ENCODE results near the gene GID4.
A peak's percentile ranks its signal among the peaks of the same experiment; 100 is the strongest.

GID4 gene

DNA sequence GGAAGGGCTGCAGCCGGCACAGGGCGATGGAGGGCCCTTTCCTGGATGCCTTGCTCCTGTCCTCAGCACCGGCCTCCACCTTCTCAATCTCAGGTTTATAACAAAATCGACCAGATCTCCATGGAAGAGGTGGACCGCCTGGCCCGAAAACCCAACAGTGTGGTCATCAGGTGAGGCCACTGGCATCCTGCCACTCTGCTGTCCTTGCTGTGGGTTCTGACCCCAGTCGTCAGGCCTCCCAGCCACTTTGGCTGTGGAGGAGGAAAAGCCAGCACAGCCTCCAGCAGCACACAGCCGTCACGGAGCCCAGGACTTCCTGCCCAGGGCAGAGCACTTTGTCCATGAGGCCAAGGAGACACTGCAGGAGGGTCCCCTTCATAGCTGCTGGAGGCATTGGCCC, 62.6 kb downstream of the GID4 start:
- H3K9ac ChIP-seq (ENCODE audit: low read length): no peak overlapping the region
- H3K27me3 ChIP-seq (ENCODE audit: control insufficient read depth, insufficient read depth, low read length): no peaks in the 10 kb centered on the region
- no peaks in the 10 kb centered on the region for H3K9me3 ChIP-seq (ENCODE audit: control insufficient read depth, insufficient read depth, low read depth, low read length)
- no peak overlapping the region for H3K27ac ChIP-seq (ENCODE audit: low read depth, low read length)
- no peak overlapping the region for H3K4me3 ChIP-seq (ENCODE audit: low read depth, low read length)
- H3K4me1 ChIP-seq (ENCODE audit: control insufficient read depth, insufficient read depth, low read length): no peaks in the 10 kb centered on the region
- H3K36me3 ChIP-seq (ENCODE audit: control insufficient read depth, insufficient read depth, low read length): peaks cover 90% of the 10 kb centered on the region

DNA sequence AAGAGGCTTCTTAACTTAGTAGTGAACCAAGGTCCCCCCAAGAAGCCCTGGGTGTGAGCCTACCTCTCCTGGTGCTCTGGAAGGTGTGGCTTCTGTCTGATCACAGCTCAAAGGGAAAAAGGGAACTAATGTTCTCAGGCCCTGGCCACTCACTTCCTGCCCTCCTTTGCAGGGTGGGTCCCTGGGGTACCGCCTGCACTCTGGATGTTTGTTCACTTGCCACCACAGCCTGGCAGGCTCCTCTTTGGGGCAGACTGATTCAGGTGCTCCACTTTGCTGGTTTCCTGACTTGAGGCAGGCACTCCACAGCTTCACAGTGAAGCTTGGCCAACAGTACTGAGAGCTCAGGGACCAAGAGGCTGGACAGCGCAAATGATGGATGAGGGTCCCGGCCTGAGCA, 63.4 kb downstream of the GID4 start:
- Histone ChIP-seq H3K9me3 (ENCODE audit: control insufficient read depth, insufficient read depth, low read depth, low read length) (no peaks in the 10 kb centered on the region), H3K9ac (ENCODE audit: low read length) (no peak overlapping the region), H3K4me1 (ENCODE audit: control insufficient read depth, insufficient read depth, low read length) (no peaks in the 10 kb centered on the region), H3K27ac (ENCODE audit: low read depth, low read length) (no peak overlapping the region), H3K4me3 (ENCODE audit: low read depth, low read length) (no peak overlapping the region), H3K36me3 (ENCODE audit: control insufficient read depth, insufficient read depth, low read length) (peaks cover 89% of the 10 kb centered on the region), H3K27me3 (ENCODE audit: control insufficient read depth, insufficient read depth, low read length) (no peaks in the 10 kb centered on the region)

- H3K9me3 ChIP-seq (ENCODE audit: control insufficient read depth, insufficient read depth, low read depth, low read length): no peaks in the 10 kb centered on the region
- H3K9ac ChIP-seq (ENCODE audit: low read length): no peak overlapping the region
- H3K4me1 ChIP-seq (ENCODE audit: control insufficient read depth, insufficient read depth, low read length): no peaks in the 10 kb centered on the region
- peaks cover 65% of the 10 kb centered on the region for H3K36me3 ChIP-seq (ENCODE audit: control insufficient read depth, insufficient read depth, low read length)
- no peaks in the 10 kb centered on the region for H3K27me3 ChIP-seq (ENCODE audit: control insufficient read depth, insufficient read depth, low read length)
- H3K27ac ChIP-seq (ENCODE audit: low read depth, low read length): no peak overlapping the region
- no peak overlapping the region for H3K4me3 ChIP-seq (ENCODE audit: low read depth, low read length)
These were observed 65.8 kb downstream of the GID4 start for GRCh38 chr17:18105027-18105426.

DNA sequence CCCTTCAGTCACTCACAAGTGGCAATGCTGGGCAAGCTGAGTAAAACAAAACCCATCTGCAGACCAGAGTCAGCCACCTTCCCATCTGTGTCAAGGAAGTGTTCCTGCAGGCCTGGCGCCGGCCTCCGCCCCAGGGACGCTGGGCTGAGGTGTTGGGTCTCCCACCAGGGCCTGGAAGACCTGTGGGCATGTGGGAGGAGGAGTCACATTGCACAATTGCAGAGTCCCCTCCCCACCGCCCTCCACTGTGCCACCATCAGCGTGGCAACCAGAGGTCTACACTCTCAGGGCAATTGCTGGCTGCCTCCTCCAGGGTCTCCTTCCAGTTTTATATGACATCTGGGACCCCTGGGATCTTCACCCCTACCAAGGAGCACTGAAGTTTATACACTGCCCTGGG, 66.4 kb downstream of the GID4 start:
- Histone ChIP-seq H3K4me3 (ENCODE audit: low read depth, low read length) (no peak overlapping the region), H3K9me3 (ENCODE audit: control insufficient read depth, insufficient read depth, low read depth, low read length) (no peaks in the 10 kb centered on the region), H3K27ac (ENCODE audit: low read depth, low read length) (no peak overlapping the region), H3K9ac (ENCODE audit: low read length) (no peak overlapping the region), H3K36me3 (ENCODE audit: control insufficient read depth, insufficient read depth, low read length) (peaks cover 59% of the 10 kb centered on the region), H3K27me3 (ENCODE audit: control insufficient read depth, insufficient read depth, low read length) (no peaks in the 10 kb centered on the region), H3K4me1 (ENCODE audit: control insufficient read depth, insufficient read depth, low read length) (no peaks in the 10 kb centered on the region)

DNA sequence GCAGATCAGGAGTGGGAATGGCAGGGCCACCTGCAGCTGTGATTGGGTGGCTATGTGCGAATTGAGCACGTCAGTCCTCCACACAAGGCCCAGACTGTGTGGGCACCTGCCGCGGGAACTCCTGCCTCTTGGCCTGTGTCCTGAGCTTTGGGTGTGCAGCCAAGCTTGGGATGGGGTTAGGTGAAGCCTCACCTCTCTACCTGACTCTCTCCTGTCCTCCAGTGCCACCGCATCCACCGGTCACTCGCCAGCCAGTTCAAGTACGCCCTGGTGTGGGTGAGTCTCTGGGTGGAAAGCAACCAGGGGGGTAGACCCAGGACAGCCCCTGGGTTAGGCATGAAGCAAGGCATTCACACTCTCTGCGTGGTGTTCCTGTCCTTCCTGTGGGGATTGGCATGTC, 67.0 kb downstream of the GID4 start:
- Histone ChIP-seq H3K36me3 (ENCODE audit: control insufficient read depth, insufficient read depth, low read length) (peaks cover 53% of the 10 kb centered on the region), H3K9ac (ENCODE audit: low read length) (no peak overlapping the region), H3K9me3 (ENCODE audit: control insufficient read depth, insufficient read depth, low read depth, low read length) (no peaks in the 10 kb centered on the region), H3K4me1 (ENCODE audit: control insufficient read depth, insufficient read depth, low read length) (no peaks in the 10 kb centered on the region), H3K27me3 (ENCODE audit: control insufficient read depth, insufficient read depth, low read length) (no peaks in the 10 kb centered on the region), H3K27ac (ENCODE audit: low read depth, low read length) (no peak overlapping the region), H3K4me3 (ENCODE audit: low read depth, low read length) (no peak overlapping the region)

DNA sequence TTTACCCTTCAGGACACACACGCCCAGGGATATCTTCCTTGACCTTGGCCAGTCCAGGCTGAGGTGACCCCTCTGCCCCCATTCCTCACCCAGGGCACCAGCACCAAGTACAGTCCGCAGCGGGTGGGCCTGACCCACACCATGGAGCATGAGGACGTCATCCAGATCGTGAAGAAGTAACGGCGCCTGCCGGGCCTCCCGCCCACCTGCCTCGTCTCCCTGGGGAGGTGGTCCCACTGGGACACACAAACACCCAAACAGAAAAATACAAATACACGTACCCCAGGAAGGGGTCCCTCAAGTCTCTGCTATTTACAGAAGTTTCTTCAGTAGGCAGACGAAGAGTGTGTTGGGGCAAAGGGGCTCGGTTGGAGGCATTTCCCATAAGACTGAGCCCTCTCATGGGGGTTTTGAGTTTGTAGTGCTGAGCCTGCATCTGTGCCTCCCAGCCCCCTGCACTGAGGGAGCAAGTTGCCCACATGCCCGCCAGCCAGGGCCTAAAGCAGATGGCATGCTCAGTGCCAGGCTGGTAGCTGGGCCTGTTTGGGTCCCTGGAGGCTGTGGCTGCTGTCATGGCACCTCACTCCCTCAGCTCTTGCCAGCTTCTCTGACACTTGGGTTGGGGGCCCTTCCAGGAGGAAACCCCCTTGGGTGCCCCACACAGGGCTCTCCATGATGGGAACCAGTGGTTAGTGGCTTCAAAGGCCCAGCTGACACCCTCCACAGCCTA, 68.0 kb downstream of the GID4 start:
- Histone ChIP-seq H3K36me3 (ENCODE audit: control insufficient read depth, insufficient read depth, low read length) (peaks cover 45% of the 10 kb centered on the region), H3K9me3 (ENCODE audit: control insufficient read depth, insufficient read depth, low read depth, low read length) (no peaks in the 10 kb centered on the region), H3K4me3 (ENCODE audit: low read depth, low read length) (no peak overlapping the region), H3K27ac (ENCODE audit: low read depth, low read length) (no peak overlapping the region), H3K27me3 (ENCODE audit: control insufficient read depth, insufficient read depth, low read length) (no peaks in the 10 kb centered on the region), H3K4me1 (ENCODE audit: control insufficient read depth, insufficient read depth, low read length) (peaks cover 7% of the 10 kb centered on the region; the same call in 1 of the 2 replicates), H3K9ac (ENCODE audit: low read length) (no peak overlapping the region)

DNA sequence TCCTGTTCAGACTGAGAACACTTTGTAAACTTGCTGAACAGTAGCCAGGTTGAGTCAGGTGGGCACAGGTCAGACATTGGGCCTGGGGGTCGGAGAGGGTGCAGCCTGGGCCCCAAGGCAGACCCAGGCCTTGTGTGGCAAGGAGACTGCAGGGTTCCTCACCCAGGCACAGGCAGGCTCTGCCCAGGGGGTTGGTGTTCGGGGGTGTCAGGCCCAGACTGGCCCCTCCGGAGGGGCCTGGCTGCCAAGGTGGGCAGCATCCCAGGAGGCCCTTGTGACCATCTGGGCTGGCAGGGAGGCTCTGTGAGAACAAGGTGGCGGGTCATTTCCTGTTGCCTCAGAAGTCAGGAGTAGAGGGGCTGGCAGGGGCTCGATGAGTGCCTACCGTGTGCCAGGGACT, 68.8 kb downstream of the GID4 start:
- Histone ChIP-seq H3K27ac (ENCODE audit: low read depth, low read length) (no peak overlapping the region), H3K9me3 (ENCODE audit: control insufficient read depth, insufficient read depth, low read depth, low read length) (no peaks in the 10 kb centered on the region)

GRCh38 chr17:18108401-18109312, 69.4 kb downstream of the GID4 start, which contains the start of gene MYO15A:
Gene MYO15A (plus strand): TSS chr17:18108756. CDS start chr17:18118801, 10,045 bp downstream.
- H3K9ac ChIP-seq (ENCODE audit: low read length): peak within 1 kb of the TSS; percentile 24
- H3K27me3 ChIP-seq (ENCODE audit: control insufficient read depth, insufficient read depth, low read length): no peaks in the 10 kb centered on the region
- peaks cover 37% of the 10 kb centered on the region for H3K36me3 ChIP-seq (ENCODE audit: control insufficient read depth, insufficient read depth, low read length)
- no peak within 1 kb of the TSS for H3K4me3 ChIP-seq (ENCODE audit: low read depth, low read length)
- H3K9me3 ChIP-seq (ENCODE audit: control insufficient read depth, insufficient read depth, low read depth, low read length): no peaks in the 10 kb centered on the region
- peaks cover 8% of the 10 kb centered on the region; the same call in 1 of the 2 replicates for H3K4me1 ChIP-seq (ENCODE audit: control insufficient read depth, insufficient read depth, low read length)
- no peak within 1 kb of the TSS for H3K27ac ChIP-seq (ENCODE audit: low read depth, low read length)

More for the DNA sequence above, 68.8 kb downstream of the GID4 start:
- Histone ChIP-seq H3K9ac (ENCODE audit: low read length) (no peak overlapping the region), H3K27me3 (ENCODE audit: control insufficient read depth, insufficient read depth, low read length) (no peaks in the 10 kb centered on the region), H3K36me3 (ENCODE audit: control insufficient read depth, insufficient read depth, low read length) (peaks cover 41% of the 10 kb centered on the region), H3K4me1 (ENCODE audit: control insufficient read depth, insufficient read depth, low read length) (peaks cover 8% of the 10 kb centered on the region; the same call in 1 of the 2 replicates), H3K4me3 (ENCODE audit: low read depth, low read length) (no peak overlapping the region)

- H3K27ac ChIP-seq (ENCODE audit: low read depth, low read length): no peak overlapping the region
- H3K4me1 ChIP-seq (ENCODE audit: control insufficient read depth, insufficient read depth, low read length): peaks cover 8% of the 10 kb centered on the region; the same call in 1 of the 2 replicates
- H3K27me3 ChIP-seq (ENCODE audit: control insufficient read depth, insufficient read depth, low read length): no peaks in the 10 kb centered on the region
- no peak overlapping the region for H3K4me3 ChIP-seq (ENCODE audit: low read depth, low read length)
- H3K9ac ChIP-seq (ENCODE audit: low read length): no peak overlapping the region
- H3K36me3 ChIP-seq (ENCODE audit: control insufficient read depth, insufficient read depth, low read length): peaks cover 25% of the 10 kb centered on the region
- no peaks in the 10 kb centered on the region for H3K9me3 ChIP-seq (ENCODE audit: control insufficient read depth, insufficient read depth, low read depth, low read length)
These were observed 70.8 kb downstream of the GID4 start for GRCh38 chr17:18109935-18110485.

- Histone ChIP-seq H3K36me3 (ENCODE audit: control insufficient read depth, insufficient read depth, low read length) (peaks cover 18% of the 10 kb centered on the region), H3K9me3 (ENCODE audit: control insufficient read depth, insufficient read depth, low read depth, low read length) (no peaks in the 10 kb centered on the region), H3K27me3 (ENCODE audit: control insufficient read depth, insufficient read depth, low read length) (no peaks in the 10 kb centered on the region), H3K4me3 (ENCODE audit: low read depth, low read length) (no peak overlapping the region), H3K27ac (ENCODE audit: low read depth, low read length) (no peak overlapping the region), H3K9ac (ENCODE audit: low read length) (no peak overlapping the region), H3K4me1 (ENCODE audit: control insufficient read depth, insufficient read depth, low read length) (peaks cover 8% of the 10 kb centered on the region; the same call in 1 of the 2 replicates)
These were observed 71.5 kb downstream of the GID4 start for GRCh38 chr17:18110636-18111145.
